Activated naive CD4-positive, alpha-beta T cell treated with anti-CD3 and anti-CD28 coated beads, Interleukin-2, amount 50 U/mL, for 72 hours (primary cell): Measurements from ENCODE around the gene NTRK3. TPM values are rescaled to one million over a fixed set of nuclear protein-coding genes. Genes with fewer than 3 reads are reported as not detected.

Experiments used
- ATAC-seq, 2 donors: fragments of 150-1000 bp; cut with Tn5 transposase; 2 replicates each; pipeline ENCODE4 v1.10.0; 2021; ENCODE audit warnings: mild to moderate bottlenecking in 2 of 2, moderate library complexity in 2 of 2
- DNase-seq, 2 donors: peaks; one replicate each; pipeline ENCODE4 v3.0.0; 2021 to 2022; ENCODE audit warnings: low spot score in 2 of 2
- H3K27ac Mint-ChIP-seq, 2 donors: one replicate each; pipeline ENCODE4 v1.8.0; 2022; ENCODE audit warnings: mild to moderate bottlenecking in 2 of 2, mixed read lengths in 2 of 2
- H3K36me3 Mint-ChIP-seq, 2 donors: one replicate each; pipeline ENCODE4 v1.8.0; 2022; ENCODE audit warnings: mixed read lengths in 2 of 2
- H3K9me3 Mint-ChIP-seq, 2 donors: one replicate each; pipeline ENCODE4 v1.8.0; 2022; ENCODE audit warnings: mixed read lengths in 2 of 2
- total RNA-seq, 2 donors: library from RNA; stranded (reverse); gene quantifications; one replicate each; pipeline ENCODE4 v1.2.3, GENCODE V29; 2022

Gene NTRK3
- total RNA-seq, 2 donors from 2014 or later: 0.71 to 4.0 TPM

DNA sequence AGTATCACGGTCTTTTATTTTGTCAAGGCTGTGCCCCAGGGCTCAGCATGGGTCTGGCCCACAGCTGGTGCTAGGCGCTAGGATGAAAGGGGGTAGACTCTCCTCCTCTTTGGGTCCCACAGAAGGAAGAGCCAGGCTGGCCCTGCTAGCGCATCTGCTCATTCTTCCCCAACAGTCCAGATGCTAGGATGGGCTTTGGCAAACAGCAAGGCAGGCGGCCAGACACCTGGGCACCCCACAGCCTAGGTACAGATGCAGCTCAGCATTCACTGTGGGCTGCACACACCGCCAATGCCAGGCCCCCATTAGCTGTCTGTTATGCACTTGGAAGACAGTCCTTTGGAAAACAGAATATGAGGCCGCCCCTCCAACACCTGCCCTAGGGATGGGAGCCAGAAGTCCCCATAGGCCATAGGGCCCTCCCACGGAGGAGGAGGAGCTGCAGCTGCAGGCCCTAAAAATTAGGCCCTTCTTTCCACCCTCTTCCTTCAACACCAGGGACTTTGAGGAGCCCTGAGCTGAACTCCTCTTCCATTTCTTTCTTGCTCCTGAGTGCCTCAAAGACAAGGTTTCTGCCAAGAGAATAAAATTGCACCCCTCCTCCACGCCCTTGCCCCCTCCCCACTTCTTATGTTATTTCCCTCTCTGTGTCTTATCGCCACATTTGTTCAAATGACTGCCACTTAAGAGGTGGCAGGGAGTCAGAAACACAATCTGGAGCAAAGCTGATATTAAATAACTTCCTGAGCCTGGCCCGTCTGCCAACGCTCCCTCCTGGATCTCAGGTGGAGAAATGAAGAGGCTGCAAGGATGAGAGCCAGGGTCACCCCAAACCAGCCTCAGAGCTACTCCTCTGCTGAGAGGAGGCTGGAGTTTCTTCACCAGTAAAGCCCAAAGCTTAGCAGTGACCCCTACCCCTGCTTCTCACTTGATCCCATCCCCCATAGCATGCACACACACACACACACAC lies 13.7 kb downstream of the NTRK3 start:
- no peaks in the 10 kb centered on the region for H3K36me3 Mint-ChIP-seq

DNA sequence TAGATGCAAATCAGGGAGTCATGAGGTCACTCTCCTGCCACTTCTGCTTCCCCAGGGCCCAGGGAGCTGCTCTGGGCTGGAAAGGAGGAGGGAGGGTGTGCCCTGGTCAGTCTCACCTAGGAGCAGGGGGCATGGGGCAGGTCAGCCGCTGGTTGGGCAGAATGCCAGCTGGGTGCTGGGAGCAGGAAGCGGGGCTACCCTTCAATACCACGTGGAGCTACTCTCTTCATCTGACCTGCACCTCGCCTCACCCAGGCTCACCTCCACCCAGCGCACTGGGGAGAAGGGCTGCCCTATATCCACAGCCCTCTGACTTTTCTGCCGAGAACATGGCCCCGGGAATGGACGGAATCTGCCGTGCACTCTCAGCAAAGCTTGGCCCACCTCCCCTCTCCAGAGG lies 15.1 kb downstream of the NTRK3 start:
- ATAC-seq (no peak), DNase-seq (no peak)
- H3K9me3 Mint-ChIP-seq: no peaks in the 10 kb centered on the region
- no peak overlapping the region for H3K27ac Mint-ChIP-seq
- no peaks in the 10 kb centered on the region for H3K36me3 Mint-ChIP-seq

More for the DNA sequence above, 13.7 kb downstream of the NTRK3 start:
- Mint-ChIP-seq H3K27ac (no peak overlapping the region), H3K9me3 (no peaks in the 10 kb centered on the region)
- ATAC-seq (no peak), DNase-seq (no peak)

DNA sequence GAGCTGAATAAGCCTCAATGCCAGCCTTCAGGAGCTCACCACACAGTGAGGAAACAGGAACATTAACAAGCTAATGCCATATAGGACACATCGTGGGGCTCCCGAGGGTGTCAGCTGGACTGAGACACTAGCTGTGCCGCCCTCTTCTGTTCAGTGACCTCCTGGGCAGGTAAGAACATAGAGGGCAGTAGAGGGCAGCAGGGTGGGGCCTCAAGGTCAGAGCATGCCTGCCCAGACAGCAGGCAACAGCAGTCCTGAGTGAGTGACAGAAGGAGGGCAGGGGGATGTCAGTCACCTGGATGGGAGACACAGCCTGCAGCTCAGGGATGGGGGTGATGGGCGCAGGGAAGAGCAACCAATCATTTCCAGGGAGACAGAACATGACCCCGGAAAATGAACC lies 15.5 kb downstream of the NTRK3 start:
- H3K9me3 Mint-ChIP-seq: no peaks in the 10 kb centered on the region
- H3K36me3 Mint-ChIP-seq: no peaks in the 10 kb centered on the region
- ATAC-seq (no peak), DNase-seq (no peak)
- no peak overlapping the region for H3K27ac Mint-ChIP-seq

DNA sequence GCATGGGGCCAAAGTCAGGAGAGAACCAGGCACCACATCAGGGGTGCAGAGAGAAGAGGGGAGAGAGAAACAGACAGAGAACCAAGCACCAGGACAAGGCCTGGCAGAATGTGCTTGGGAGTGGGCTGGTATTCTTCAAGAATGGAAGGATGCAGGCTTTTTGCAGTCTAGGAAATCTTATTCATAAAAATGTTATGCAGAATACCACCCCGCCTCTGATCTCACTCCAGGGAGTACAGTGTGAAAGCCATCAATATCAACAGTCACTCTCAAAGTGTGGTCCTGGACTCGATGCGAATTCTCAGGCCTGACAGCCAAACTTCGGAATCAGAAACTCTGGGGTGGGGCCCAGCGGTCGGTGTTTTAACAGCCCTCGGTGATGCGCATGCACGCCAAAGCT lies 16.9 kb downstream of the NTRK3 start:
- no peaks in the 10 kb centered on the region for H3K9me3 Mint-ChIP-seq
- DNase-seq: no peak
- no peaks in the 10 kb centered on the region for H3K36me3 Mint-ChIP-seq
- no peak for ATAC-seq
- no peak overlapping the region for H3K27ac Mint-ChIP-seq

DNA sequence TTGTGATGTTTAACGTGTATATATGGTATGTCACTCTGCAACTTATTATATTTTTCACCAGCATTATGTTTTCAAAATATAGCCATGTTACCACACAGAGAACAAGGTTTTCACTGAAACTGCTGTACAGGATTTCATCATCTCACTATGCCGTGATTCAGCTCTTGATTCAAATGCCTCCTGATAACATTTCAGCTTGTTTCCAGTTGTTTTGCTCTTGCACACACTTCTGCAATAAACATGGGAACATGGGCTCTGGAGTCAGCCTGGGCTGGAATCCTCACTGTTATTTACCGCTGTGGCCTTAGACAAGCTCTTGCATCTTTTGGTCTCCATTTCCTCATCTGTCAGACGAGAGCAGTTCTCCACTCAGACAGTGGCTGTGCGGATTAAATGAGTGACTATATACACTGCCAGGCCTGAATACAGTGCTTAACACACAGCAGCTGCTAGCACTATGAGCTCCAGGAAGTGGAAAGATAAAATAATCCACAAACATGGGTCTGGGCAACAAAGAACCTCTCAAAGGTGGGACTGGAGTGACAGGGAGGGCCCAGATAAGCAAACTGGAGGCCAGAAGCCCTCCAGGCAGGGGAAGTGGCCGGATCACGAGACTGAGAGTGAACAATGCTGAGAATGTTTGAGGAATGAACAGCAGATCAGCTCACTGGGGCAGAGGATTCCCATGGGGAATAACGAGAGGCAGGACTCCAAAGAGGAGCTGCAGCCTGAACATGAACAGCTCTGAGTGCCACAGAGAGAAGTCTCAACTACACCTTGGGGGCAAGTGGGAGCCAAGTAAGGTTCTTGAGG lies 17.7 kb downstream of the NTRK3 start:
- H3K27ac Mint-ChIP-seq: no peak overlapping the region

DNA sequence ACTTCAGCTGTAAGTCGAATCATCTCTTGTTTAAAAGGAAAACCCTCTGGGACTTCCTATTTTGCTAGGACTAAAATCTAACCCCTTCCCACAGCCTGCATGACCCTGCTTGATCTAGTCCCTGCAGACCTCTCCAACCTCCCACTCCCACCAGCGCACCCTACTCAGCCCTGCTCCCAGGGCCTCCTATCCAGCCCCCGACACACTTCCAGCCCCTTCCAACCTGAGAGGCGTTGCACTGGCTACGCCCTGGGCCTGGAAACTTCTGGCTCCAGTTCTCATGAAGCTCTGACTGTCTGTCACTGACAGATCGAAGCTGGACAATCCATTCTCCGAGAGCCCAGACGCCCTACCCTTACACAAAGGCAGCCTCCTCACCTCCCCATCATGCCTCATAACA lies 21.8 kb downstream of the NTRK3 start:
- no peaks in the 10 kb centered on the region for H3K9me3 Mint-ChIP-seq
- ATAC-seq: no peak

More for the DNA sequence above, 17.7 kb downstream of the NTRK3 start:
- Mint-ChIP-seq H3K36me3 (no peaks in the 10 kb centered on the region), H3K9me3 (no peaks in the 10 kb centered on the region)
- ATAC-seq (no peak), DNase-seq (no peak)

DNA sequence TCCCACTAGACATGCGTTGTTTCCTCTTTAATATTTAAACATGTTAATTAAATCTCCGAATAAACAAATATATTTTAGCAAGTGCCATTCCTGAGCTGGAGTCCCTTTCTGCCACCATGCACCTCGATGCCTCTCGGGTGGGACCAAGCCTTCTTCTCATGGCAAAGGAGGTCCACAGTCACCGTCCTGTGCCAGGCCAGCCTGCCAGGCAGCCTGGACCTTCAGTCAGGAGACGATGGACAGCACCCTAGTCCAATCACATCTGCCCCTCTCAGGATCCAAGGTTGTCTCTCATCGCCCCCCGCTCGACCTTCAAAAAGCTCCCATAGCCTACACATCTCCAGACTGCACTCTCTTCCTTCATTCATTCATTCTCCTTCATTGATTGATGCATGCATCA lies 22.6 kb downstream of the NTRK3 start:
- H3K27ac Mint-ChIP-seq: no peak overlapping the region
- ATAC-seq (no peak), DNase-seq (no peak)
- H3K36me3 Mint-ChIP-seq: no peaks in the 10 kb centered on the region
- H3K9me3 Mint-ChIP-seq: no peaks in the 10 kb centered on the region

More for the DNA sequence above, 21.8 kb downstream of the NTRK3 start:
- H3K36me3 Mint-ChIP-seq: no peaks in the 10 kb centered on the region
- H3K27ac Mint-ChIP-seq: no peak overlapping the region
- no peak for DNase-seq

DNA sequence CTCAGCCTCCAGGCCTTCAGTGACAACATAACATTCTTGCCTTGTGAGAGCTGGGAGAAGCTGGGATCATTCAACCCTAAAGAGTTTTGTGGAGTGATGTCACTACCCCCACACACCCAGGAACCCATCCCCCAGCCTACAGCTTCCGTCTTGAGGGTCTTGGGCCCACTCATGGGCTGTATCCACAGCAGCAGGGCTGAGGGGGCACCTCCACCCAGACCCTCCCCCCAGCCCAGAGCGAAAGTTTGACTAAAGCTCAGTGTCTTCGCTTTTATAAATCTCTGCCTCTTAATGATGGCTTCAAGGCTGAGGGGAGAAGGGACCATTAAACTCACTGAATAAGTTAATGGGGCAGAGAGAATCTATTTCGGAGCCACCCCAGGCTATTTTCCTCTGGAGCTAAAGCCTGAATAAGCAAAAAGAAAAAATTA lies 23.8 kb downstream of the NTRK3 start:
- H3K27ac Mint-ChIP-seq: no peak overlapping the region
- ATAC-seq (no peak), DNase-seq (no peak)
- no peaks in the 10 kb centered on the region for H3K9me3 Mint-ChIP-seq
- H3K36me3 Mint-ChIP-seq: no peaks in the 10 kb centered on the region

DNA sequence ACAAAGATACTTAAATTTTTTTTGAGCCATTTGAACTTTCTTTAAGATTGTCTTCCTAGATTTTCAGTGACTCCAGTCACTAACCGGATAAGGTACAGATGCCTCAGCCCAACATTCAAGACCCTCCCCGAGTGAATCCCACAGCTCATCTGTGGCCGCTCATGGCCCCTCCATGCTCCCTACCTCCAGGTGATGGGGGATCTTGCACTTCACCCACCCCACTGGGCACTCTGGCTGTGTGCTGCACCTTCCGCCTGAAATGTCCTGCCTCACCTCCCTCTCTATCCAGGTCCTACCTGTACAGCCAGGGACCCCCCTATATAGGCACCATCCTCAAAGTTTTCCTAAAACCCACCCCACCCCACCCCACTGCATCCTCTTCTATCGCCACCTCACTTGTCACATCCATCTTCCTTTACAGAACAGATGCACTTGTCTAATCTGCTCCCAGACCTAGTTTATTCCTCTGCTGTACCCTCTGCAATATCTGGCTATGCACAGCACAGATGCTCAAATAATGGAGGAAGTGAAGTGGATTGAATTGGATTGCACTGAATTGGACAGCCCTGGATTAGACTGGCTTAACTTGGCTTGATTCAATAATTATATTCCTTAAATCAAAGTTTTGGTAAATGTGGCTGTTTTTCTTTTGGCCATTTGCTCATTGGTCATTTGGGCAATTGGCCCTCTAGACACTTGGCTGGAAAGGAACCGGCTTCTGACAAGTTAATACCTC lies 24.5 kb downstream of the NTRK3 start:
- ATAC-seq (no peak), DNase-seq (no peak)
- H3K36me3 Mint-ChIP-seq: no peaks in the 10 kb centered on the region
- no peaks in the 10 kb centered on the region for H3K9me3 Mint-ChIP-seq
- no peak overlapping the region for H3K27ac Mint-ChIP-seq

DNA sequence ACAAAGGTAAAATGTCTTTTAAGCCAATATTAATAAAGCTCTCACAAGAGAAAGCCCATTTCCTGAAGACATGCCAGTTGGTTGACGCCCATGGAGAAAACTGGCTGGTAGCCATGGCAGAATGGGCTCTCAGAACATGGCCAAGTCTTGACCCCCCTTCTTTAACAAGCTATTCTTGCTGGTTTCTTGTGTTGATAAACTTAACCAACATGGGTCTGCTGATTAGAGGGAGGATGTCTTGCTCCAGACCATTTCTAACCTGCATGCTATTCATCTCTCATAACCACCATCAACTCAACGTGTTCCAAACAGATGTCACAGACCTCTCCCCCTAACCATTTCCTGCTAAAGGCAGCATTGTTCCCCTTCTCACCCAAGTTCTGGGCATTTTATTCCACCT lies 25.7 kb downstream of the NTRK3 start:
- H3K9me3 Mint-ChIP-seq: no peaks in the 10 kb centered on the region
- ATAC-seq: no peak
- no peak for DNase-seq
- no peak overlapping the region for H3K27ac Mint-ChIP-seq
- no peaks in the 10 kb centered on the region for H3K36me3 Mint-ChIP-seq

DNA sequence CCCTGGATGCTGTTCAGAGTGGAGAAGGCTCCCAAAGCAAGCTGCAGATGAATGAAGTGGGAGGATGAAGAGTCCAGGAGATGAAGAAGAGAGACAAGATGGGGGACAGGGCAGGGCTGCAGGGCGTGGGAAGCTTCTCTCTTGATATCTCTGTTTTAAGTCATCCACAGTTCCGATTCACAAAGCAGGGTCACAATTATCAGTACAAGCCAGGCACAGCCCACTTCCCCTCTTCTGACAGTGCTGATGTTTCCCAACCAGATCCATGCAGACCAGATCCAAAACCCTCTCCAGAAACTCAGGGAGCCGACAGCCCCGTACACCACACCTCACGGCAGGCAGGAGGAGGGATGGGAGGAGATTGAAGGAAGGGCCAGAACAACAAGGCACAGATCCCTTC lies 31.1 kb downstream of the NTRK3 start:
- ATAC-seq (no peak), DNase-seq (no peak)
- Mint-ChIP-seq H3K36me3 (no peaks in the 10 kb centered on the region), H3K27ac (no peak overlapping the region), H3K9me3 (no peaks in the 10 kb centered on the region)

DNA sequence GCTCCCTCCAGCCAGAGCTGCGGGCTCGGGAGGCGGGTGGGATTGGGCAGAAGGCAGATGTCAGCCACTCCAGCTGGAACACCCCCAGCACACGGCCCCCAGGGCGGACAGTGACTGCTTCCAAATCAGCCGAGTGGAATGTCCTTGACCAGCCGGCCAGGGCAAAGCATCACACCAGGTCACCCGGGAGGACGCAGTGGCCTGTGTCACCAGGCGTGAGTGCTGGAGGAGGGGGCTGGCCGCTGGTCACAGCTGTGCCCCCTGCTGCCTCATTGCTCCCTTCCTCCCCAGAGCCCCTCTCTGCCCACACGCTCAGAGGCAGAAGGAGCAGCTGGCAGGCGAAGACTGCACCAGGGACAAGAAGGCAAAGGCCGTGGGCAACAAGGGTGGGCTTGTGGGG lies 33.5 kb downstream of the NTRK3 start:
- no peak overlapping the region for H3K27ac Mint-ChIP-seq
- no peaks in the 10 kb centered on the region for H3K9me3 Mint-ChIP-seq

DNA sequence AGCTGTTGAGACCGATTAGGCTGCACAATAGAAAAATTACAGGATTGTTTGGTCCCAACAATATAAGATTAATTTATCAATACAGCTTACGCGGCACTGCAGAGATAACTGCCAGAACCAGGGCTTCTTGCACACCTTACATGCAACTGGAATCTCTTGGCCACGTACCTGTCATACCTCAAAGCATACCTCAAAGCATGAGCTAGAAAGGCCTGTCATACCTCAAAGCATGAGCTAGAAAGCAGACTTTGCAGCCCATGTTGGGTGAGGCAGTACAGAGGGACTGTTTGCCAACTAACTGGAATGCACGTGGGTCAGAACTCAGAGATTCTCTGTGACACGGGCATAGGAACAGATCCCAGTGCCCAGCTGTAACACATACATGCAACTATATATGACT lies 34.7 kb downstream of the NTRK3 start:
- no peak for DNase-seq
- Mint-ChIP-seq H3K36me3 (no peaks in the 10 kb centered on the region), H3K9me3 (no peaks in the 10 kb centered on the region), H3K27ac (no peak overlapping the region)
- no peak for ATAC-seq

More for the DNA sequence above, 33.5 kb downstream of the NTRK3 start:
- ATAC-seq (no peak), DNase-seq (no peak)
- H3K36me3 Mint-ChIP-seq: no peaks in the 10 kb centered on the region

DNA sequence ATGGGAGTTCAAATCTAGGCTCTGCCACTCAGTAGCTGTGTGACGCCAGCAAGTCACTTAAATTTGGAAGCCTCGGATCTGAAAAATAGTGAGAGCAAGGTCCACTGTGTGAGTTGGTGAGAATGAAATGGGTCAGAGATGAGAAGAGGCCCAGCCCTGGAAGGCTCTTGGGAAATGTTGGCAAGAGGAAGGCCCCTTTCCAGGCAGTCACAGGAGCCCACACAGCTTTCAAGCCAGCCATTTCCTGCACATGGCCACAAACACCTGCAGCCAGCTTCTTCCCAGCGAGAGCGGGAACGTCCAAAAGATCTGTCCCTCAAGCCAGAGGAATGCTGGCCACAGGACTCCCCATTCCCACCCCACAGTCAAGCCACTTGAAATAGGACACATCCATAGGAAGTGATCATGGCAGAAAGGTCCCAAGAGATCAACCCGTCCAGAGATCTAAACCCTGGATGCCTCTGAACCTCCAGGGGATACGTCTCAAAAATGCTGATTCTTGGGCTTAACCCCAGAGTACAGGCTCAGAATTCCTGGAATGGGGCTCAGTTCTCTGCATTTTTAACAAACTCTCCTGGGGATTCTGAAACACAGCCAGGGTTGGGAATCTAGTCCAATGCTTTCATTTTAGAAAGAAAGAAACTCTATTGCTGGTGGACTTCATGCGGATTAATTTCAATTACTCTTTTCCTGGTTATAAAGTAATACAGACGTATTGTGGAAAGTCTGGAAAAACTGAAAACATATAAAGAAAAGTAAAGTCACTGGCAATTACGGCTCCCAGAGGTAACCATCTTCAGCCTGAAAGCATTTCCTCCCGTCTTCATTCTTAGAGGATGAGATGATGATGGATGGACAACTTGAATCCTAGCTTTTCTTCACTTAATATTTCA lies 35.9 kb downstream of the NTRK3 start:
- Mint-ChIP-seq H3K27ac (no peak overlapping the region), H3K36me3 (no peaks in the 10 kb centered on the region), H3K9me3 (no peaks in the 10 kb centered on the region)
- ATAC-seq (no peak), DNase-seq (no peak)

DNA sequence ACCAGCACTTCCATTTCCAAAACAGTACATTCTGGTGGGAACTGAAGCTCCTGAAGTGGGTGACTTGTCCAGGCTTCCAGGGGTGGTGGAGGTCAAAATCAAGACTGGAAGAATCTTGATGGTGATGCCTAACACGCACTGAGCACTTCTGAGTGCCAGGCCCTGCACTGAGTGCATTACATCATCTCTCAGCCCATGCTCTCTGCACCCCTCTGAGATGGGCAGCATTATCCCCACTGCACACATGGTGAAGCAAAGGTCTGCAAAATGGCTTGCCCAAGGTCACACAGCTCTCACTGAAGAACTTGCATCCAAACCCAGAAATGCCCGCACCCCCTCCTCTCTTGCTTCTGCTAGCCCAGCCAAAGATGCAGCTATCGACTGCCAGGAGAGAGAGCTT lies 36.9 kb downstream of the NTRK3 start:
- H3K36me3 Mint-ChIP-seq: no peaks in the 10 kb centered on the region
- H3K27ac Mint-ChIP-seq: no peak overlapping the region
- ATAC-seq: no peak
- no peak for DNase-seq
- no peaks in the 10 kb centered on the region for H3K9me3 Mint-ChIP-seq
